OCI-LY7 (cell line): ENCODE measurements around the gene ACACA. TPM values are rescaled to one million over a fixed set of nuclear protein-coding genes. Genes with fewer than 3 reads are reported as not detected.

Source experiments
- BruUV-seq: library from RNA; stranded (reverse); fragments of 400-500 nt; replicated peaks from 2 replicates; lab custom pipeline; 2021; lab: Mats Ljungman, UMichigan
- CTCF ChIA-PET: fragments of 300-600 bp; sonication (Branson Sonifier 250); formaldehyde crosslinking; loops from one replicate; lab custom pipeline; 2022; ENCODE audit warnings: antibody characterized with exemption; ENCODE audit not compliant: unreplicated experiment; lab: Charles Lee
- POLR2A ChIA-PET: fragments of 300-600 bp; sonication (Branson Sonifier 250); formaldehyde crosslinking; loops from one replicate; lab custom pipeline; 2022; ENCODE audit warnings: antibody characterized with exemption; lab: Charles Lee
- DNase-seq: peaks from one replicate; pipeline ENCODE4 v3.0.0-alpha.2; 2015; ENCODE audit warnings: low spot score
- H2AFZ ChIP-seq: fragments of 200-600 bp; sonication (generic), shearing (Covaris generic); 2 replicates; pipeline ENCODE4 v1.6.1; 2014; ENCODE audit warnings: mild to moderate bottlenecking, antibody characterized with exemption, low read length, moderate library complexity
- H3K27ac ChIP-seq: fragments of 200-600 bp; sonication (generic); 2 replicates; pipeline ENCODE4 v1.5.1; 2014; ENCODE audit warnings: mixed run types, low read depth, mild to moderate bottlenecking, moderate library complexity, low read length, inconsistent platforms; ENCODE audit not compliant: poor library complexity, severe bottlenecking
- H3K36me3 ChIP-seq: fragments of 200-600 bp; sonication (generic); 2 replicates; pipeline ENCODE4 v1.6.1; 2014; ENCODE audit warnings: mild to moderate bottlenecking, antibody characterized with exemption, low read length, moderate library complexity, mixed read lengths; ENCODE audit not compliant: insufficient read depth
- H3K4me1 ChIP-seq: fragments of 200-600 bp; sonication (generic); 2 replicates; pipeline ENCODE4 v1.5.1; 2014; ENCODE audit warnings: mild to moderate bottlenecking, low read length; ENCODE audit not compliant: insufficient read depth, poor library complexity, severe bottlenecking
- H3K4me2 ChIP-seq: fragments of 200-600 bp; sonication (generic); 2 replicates; pipeline ENCODE4 v1.6.1; 2014; ENCODE audit warnings: mild to moderate bottlenecking, low read length
- H3K4me3 ChIP-seq: fragments of 200-600 bp; sonication (generic); 2 replicates; pipeline ENCODE4 v1.5.1; 2014; ENCODE audit warnings: mild to moderate bottlenecking, low read depth, low read length; ENCODE audit not compliant: poor library complexity, severe bottlenecking
- H3K79me2 ChIP-seq: fragments of 200-600 bp; sonication (generic); 2 replicates; pipeline ENCODE4 v1.6.1; 2016; ENCODE audit warnings: low read depth, mild to moderate bottlenecking, low read length, moderate library complexity, mixed read lengths; ENCODE audit not compliant: insufficient read depth
- H3K9me2 ChIP-seq: fragments of 200-600 bp; sonication (generic); 2 replicates; pipeline ENCODE4 v1.6.1; 2016; ENCODE audit warnings: mild to moderate bottlenecking, low read length, mixed read lengths; ENCODE audit not compliant: insufficient read depth
- H3K9me3 ChIP-seq: fragments of 200-600 bp; sonication (generic); 2 replicates; pipeline ENCODE4 v1.6.1; 2014; ENCODE audit warnings: mild to moderate bottlenecking, mixed run types, low read length, mixed read lengths
- H4K20me1 ChIP-seq: fragments of 200-600 bp; sonication (generic); 2 replicates; pipeline ENCODE4 v1.6.1; 2014; ENCODE audit warnings: mild to moderate bottlenecking, antibody characterized with exemption, low read length, moderate library complexity, mixed read lengths; ENCODE audit not compliant: insufficient read depth
- EZH2phosphoT487 ChIP-seq: fragments of 200-600 bp; sonication (generic); IDR thresholded peaks from 2 replicates; pipeline ENCODE4 v1.6.1; 2018; ENCODE audit warnings: low read depth, borderline replicate concordance, mild to moderate bottlenecking, mixed run types, antibody characterized with exemption, low read length, moderate library complexity, mixed read lengths
- intact Hi-C: fragments of 100-400 bp; cut with micrococcal nuclease; formaldehyde crosslinking; loops from one replicate; pipeline ENCODE4 v1.10.0; 2022; ENCODE audit not compliant: unreplicated experiment
- total RNA-seq, 2 experiments: library from RNA; depleted of rRNA in 1 of 2; stranded (reverse); fragments of >200 nt in 1 of 2; shearing (Covaris generic) in 1 of 2; gene quantifications; 2 replicates each; pipeline ENCODE4 v1.2.3, GENCODE V29; 2014 to 2022
- TF ChIP-seq, protein P1 (sequence below): fragments of 200-600 bp; sonication (generic); conservative IDR thresholded peaks from 2 replicates; pipeline ENCODE4 v1.5.1; 2014; ENCODE audit warnings: mild to moderate bottlenecking, antibody characterized with exemption, low read length, moderate library complexity, mixed read lengths

The ACACA gene
- total RNA-seq, 2 experiments from 2014 or later, result 32.1 to 98.3 TPM

DNA sequence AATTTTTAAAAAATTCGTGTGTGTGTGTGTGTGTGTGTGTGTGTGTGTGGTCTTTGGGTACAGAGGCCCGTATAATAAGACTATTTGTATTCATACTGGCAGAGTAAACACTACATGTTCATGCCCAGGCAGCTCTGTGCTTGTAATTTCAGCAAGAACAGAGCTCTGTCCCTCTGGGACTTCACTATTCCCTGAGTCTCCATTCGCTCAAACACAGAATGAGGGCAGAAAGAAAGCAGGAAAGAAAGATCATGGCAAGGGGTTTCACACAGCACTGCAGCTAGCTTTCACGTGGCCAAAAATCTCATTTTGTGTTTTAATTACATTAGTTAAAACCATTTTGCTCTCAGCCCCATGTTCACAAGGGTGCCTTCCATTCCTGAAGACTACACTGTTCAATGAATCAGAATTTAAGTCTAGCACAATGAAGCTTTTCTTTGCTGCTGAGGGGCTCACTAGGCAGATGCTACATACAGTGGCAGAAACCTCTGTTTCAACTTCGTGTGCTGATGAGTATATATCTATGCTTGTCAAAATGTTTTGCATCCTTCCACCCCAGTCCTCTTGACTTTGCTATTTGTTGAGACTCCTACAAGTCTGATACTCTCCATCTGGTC lies 229.3 kb downstream of the ACACA start:
- POLR2A ChIA-PET, result interaction anchor here (0.7 to 1.2 kb wide), 3 partner anchors 8 to 193 kb away, joined by 3 to 5 read pairs (median 3); no protein-coding TSS in a partner anchor
- no peak overlapping the region for H3K4me2 ChIP-seq
- H3K27ac ChIP-seq, result no peak overlapping the region
- TF ChIP-seq, protein P1, sequence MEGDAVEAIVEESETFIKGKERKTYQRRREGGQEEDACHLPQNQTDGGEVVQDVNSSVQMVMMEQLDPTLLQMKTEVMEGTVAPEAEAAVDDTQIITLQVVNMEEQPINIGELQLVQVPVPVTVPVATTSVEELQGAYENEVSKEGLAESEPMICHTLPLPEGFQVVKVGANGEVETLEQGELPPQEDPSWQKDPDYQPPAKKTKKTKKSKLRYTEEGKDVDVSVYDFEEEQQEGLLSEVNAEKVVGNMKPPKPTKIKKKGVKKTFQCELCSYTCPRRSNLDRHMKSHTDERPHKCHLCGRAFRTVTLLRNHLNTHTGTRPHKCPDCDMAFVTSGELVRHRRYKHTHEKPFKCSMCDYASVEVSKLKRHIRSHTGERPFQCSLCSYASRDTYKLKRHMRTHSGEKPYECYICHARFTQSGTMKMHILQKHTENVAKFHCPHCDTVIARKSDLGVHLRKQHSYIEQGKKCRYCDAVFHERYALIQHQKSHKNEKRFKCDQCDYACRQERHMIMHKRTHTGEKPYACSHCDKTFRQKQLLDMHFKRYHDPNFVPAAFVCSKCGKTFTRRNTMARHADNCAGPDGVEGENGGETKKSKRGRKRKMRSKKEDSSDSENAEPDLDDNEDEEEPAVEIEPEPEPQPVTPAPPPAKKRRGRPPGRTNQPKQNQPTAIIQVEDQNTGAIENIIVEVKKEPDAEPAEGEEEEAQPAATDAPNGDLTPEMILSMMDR, result no peak
- no peak for TF ChIP-seq EZH2phosphoT487
- no peaks in the 10 kb centered on the region for H3K79me2 ChIP-seq
- no peak overlapping the region for H3K4me3 ChIP-seq
- BruUV-seq, result no TSS peak
- H3K9me2 ChIP-seq, result no peaks in the 10 kb centered on the region
- H3K9me3 ChIP-seq, result no peaks in the 10 kb centered on the region
- H3K36me3 ChIP-seq, result peaks cover 71% of the 10 kb centered on the region
- intact Hi-C loops, result no loop called here
- no peaks in the 10 kb centered on the region for H4K20me1 ChIP-seq
- H3K4me1 ChIP-seq, result no peaks in the 10 kb centered on the region
- CTCF ChIA-PET, result no interaction called here
- no peak for DNase-seq
- H2AFZ ChIP-seq, result no peak overlapping the region

DNA sequence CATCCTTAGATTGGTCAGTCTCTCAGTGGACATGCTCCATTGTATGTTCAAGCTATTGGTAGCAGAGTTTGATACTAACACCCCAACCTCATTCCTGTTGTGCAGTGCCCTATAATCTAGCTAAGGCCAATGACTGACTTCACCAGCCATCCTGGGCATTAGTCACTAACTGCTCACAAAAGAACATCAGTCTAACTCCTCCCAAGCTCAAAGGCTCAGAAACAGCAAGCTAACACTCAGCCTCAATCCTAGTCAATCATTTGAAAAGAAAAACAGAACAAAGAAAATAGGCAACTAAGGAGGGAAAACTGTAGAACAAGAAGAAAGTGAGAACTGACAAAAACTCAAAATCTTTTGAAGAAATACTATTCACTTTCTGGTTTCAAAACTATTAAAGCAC lies 229.9 kb downstream of the ACACA start:
- Histone ChIP-seq H4K20me1 (no peaks in the 10 kb centered on the region), H3K36me3 (peaks cover 74% of the 10 kb centered on the region), H2AFZ (no peak overlapping the region), H3K79me2 (no peaks in the 10 kb centered on the region), H3K4me2 (no peak overlapping the region), H3K4me1 (no peaks in the 10 kb centered on the region), H3K4me3 (no peak overlapping the region), H3K9me2 (no peaks in the 10 kb centered on the region), H3K27ac (no peak overlapping the region), H3K9me3 (no peaks in the 10 kb centered on the region)
- BruUV-seq, result no TSS peak
- intact Hi-C loops, result no loop called here
- ChIA-PET POLR2A (interaction anchor here (0.7 to 1.2 kb wide), 3 partner anchors 8 to 194 kb away, joined by 3 to 5 read pairs (median 3); no protein-coding TSS in a partner anchor), CTCF (no interaction called here)
- TF ChIP-seq, protein P1, result no peak
- TF ChIP-seq EZH2phosphoT487, result no peak
- DNase-seq, result no peak

DNA sequence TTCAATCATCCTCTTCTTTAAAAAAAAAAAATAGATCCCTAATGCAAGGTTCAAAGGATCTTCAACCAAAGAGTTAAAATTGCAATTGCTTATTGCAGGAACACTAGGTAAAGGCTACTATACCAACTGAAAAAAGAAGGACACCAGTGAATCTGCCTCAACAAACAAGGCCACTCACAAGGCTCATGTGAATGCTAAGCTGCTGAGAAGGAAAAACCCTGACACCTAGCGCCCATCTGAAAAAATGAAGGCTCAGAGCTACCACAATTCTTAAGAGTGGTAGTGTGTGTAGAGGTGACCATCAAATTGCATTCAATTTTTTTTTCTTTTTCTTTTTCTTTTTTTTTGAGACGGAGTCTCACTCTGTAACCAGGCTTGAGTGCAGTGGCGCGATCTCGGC lies 232.4 kb downstream of the ACACA start:
- H3K27ac ChIP-seq, result no peak overlapping the region
- TF ChIP-seq EZH2phosphoT487, result no peak
- TF ChIP-seq, protein P1, result no peak
- H3K4me1 ChIP-seq, result no peaks in the 10 kb centered on the region
- H3K4me2 ChIP-seq, result no peak overlapping the region
- CTCF ChIA-PET, result interaction anchor here (0.6 kb wide), 1 partner anchor 59 kb away, joined by 3 read pairs; no protein-coding TSS in a partner anchor
- no peak for DNase-seq
- POLR2A ChIA-PET, result interaction anchor here (0.5 kb wide), 1 partner anchor 44 kb away, joined by 3 read pairs; no protein-coding TSS in a partner anchor
- H3K9me2 ChIP-seq, result no peaks in the 10 kb centered on the region
- H3K36me3 ChIP-seq, result peaks cover 57% of the 10 kb centered on the region
- no peaks in the 10 kb centered on the region for H4K20me1 ChIP-seq
- H3K9me3 ChIP-seq, result no peaks in the 10 kb centered on the region
- H2AFZ ChIP-seq, result no peak overlapping the region
- no peak overlapping the region for H3K4me3 ChIP-seq
- no peaks in the 10 kb centered on the region for H3K79me2 ChIP-seq
- BruUV-seq, result no TSS peak
- intact Hi-C loops, result no loop called here
